Astrocyte (in vitro differentiated cells and primary cell): ENCODE data around the gene DCAF15. TPM values are rescaled to one million over a fixed set of nuclear protein-coding genes. Genes with fewer than 3 reads are reported as not detected.

ENCODE experiments used
- DNase-seq: peaks from one replicate; pipeline ENCODE4 v3.0.0-alpha.2; 2010; ENCODE audit warnings: low read depth
- FAIRE-seq: peaks from 2 replicates; lab custom pipeline; 2011; peaks lifted over from hg19 to GRCh38; lab: Jason Lieb, UNC
- H2AFZ ChIP-seq: 2 replicates; pipeline ENCODE4 v1.6.0; 2012; ENCODE audit warnings: low read depth, low read length, inconsistent platforms
- H3K27ac ChIP-seq: 2 replicates; pipeline ENCODE4 v1.5.1; 2011; ENCODE audit warnings: low read depth, low read length, inconsistent platforms
- H3K27me3 ChIP-seq: 2 replicates; pipeline ENCODE4 v1.6.0; 2011; ENCODE audit warnings: low read length, inconsistent platforms; ENCODE audit not compliant: insufficient read depth
- H3K36me3 ChIP-seq: 2 replicates; pipeline ENCODE4 v1.5.1; 2011; ENCODE audit warnings: low read length, inconsistent platforms; ENCODE audit not compliant: insufficient read depth
- H3K4me1 ChIP-seq: 2 replicates; pipeline ENCODE4 v1.5.1; 2011; ENCODE audit warnings: low read length, inconsistent platforms; ENCODE audit not compliant: insufficient read depth
- H3K4me2 ChIP-seq: 2 replicates; pipeline ENCODE4 v1.6.0; 2012; ENCODE audit warnings: low read length, inconsistent platforms
- H3K4me3 ChIP-seq: 2 replicates; pipeline ENCODE4 v1.5.1; 2011; ENCODE audit warnings: low read depth, mild to moderate bottlenecking, low read length, inconsistent platforms; ENCODE audit not compliant: insufficient read depth
- H3K79me2 ChIP-seq: 2 replicates; pipeline ENCODE4 v1.6.0; 2012; ENCODE audit warnings: mild to moderate bottlenecking, low read length, inconsistent platforms; ENCODE audit not compliant: insufficient read depth
- H3K9ac ChIP-seq: 2 replicates; pipeline ENCODE4 v1.6.0; 2012; ENCODE audit warnings: mild to moderate bottlenecking, low read length, inconsistent platforms
- H3K9me3 ChIP-seq: 2 replicates; pipeline ENCODE4 v1.5.1; 2012; ENCODE audit warnings: low read depth, mild to moderate bottlenecking, low read length, inconsistent platforms; ENCODE audit not compliant: insufficient read depth
- H4K20me1 ChIP-seq: 2 replicates; pipeline ENCODE4 v1.6.0; 2012; ENCODE audit warnings: low read length, inconsistent platforms; ENCODE audit not compliant: insufficient read depth
- H3K27ac Mint-ChIP-seq: one replicate; pipeline ENCODE4 v1.8.0; 2021; ENCODE audit warnings: mild to moderate bottlenecking, mixed read lengths; ENCODE audit not compliant: unreplicated experiment
- H3K27me3 Mint-ChIP-seq: one replicate; pipeline ENCODE4 v1.8.0; 2021; ENCODE audit warnings: low read depth, mixed read lengths; ENCODE audit not compliant: unreplicated experiment
- H3K36me3 Mint-ChIP-seq: one replicate; pipeline ENCODE4 v1.8.0; 2021; ENCODE audit warnings: low read depth, mixed read lengths; ENCODE audit not compliant: unreplicated experiment
- H3K4me1 Mint-ChIP-seq: one replicate; pipeline ENCODE4 v1.8.0; 2021; ENCODE audit warnings: low read depth, mixed read lengths; ENCODE audit not compliant: unreplicated experiment
- H3K4me3 Mint-ChIP-seq: one replicate; pipeline ENCODE4 v1.8.0; 2021; ENCODE audit warnings: mild to moderate bottlenecking, moderate library complexity, mixed read lengths; ENCODE audit not compliant: unreplicated experiment
- H3K9me3 Mint-ChIP-seq: one replicate; pipeline ENCODE4 v1.8.0; 2021; ENCODE audit warnings: mild to moderate bottlenecking, mixed read lengths; ENCODE audit not compliant: unreplicated experiment
- EZH2 ChIP-seq: IDR thresholded peaks from 2 replicates; pipeline ENCODE4 v1.6.1; 2012; ENCODE audit warnings: mild to moderate bottlenecking, low read length, inconsistent platforms; ENCODE audit not compliant: insufficient read depth
- total RNA-seq: library from RNA; stranded (reverse); gene quantifications from 2 replicates; pipeline ENCODE4 v1.2.1, GENCODE V29; 2021
- TF ChIP-seq, protein P1 (sequence below): IDR thresholded peaks from 2 replicates; pipeline ENCODE4 v1.5.1; 2011; ENCODE audit warnings: low read depth, mild to moderate bottlenecking, inconsistent platforms, low read length, moderate library complexity; ENCODE audit not compliant: insufficient read depth

The DCAF15 gene
- total RNA-seq, 1 donor from 2014 or later: 32.2 TPM

DNA sequence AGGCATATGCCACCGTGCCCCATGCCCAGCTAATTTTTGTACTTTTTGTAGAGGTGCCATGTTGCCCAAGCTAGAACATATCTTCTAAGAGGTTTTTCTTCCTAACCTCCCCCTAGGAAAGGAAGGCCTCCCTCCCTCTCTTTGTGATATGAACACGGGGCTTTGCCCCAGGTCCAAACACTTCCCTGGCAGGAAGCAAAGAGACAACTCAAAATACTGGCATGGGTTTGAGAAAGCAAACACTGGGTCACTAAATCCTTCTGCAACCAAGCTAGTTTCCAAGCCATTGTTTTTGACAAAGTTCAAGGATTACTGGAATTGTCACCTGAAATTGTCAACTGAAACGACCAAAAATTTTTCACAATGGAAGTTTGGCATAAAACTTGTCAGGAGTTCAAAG, 37.5 kb upstream of the DCAF15 start:
- FAIRE-seq (no peak), DNase-seq (no peak)
- H3K4me3 ChIP-seq: no peak overlapping the region
- H3K27me3 ChIP-seq: no peaks in the 10 kb centered on the region
- H3K9me3 ChIP-seq: no peaks in the 10 kb centered on the region
- H3K9me3 Mint-ChIP-seq: no peaks in the 10 kb centered on the region
- no peak overlapping the region for H3K27ac ChIP-seq
- H2AFZ ChIP-seq: no peak overlapping the region
- H3K36me3 Mint-ChIP-seq: peaks cover 17% of the 10 kb centered on the region
- H3K4me3 Mint-ChIP-seq: no peak overlapping the region
- H3K36me3 ChIP-seq: no peaks in the 10 kb centered on the region
- H3K27ac Mint-ChIP-seq: no peak overlapping the region
- H3K79me2 ChIP-seq: no peaks in the 10 kb centered on the region
- no peak overlapping the region for H3K4me2 ChIP-seq
- no peaks in the 10 kb centered on the region for H3K4me1 ChIP-seq
- no peaks in the 10 kb centered on the region for H4K20me1 ChIP-seq
- no peak for TF ChIP-seq EZH2
- TF ChIP-seq, protein P1, sequence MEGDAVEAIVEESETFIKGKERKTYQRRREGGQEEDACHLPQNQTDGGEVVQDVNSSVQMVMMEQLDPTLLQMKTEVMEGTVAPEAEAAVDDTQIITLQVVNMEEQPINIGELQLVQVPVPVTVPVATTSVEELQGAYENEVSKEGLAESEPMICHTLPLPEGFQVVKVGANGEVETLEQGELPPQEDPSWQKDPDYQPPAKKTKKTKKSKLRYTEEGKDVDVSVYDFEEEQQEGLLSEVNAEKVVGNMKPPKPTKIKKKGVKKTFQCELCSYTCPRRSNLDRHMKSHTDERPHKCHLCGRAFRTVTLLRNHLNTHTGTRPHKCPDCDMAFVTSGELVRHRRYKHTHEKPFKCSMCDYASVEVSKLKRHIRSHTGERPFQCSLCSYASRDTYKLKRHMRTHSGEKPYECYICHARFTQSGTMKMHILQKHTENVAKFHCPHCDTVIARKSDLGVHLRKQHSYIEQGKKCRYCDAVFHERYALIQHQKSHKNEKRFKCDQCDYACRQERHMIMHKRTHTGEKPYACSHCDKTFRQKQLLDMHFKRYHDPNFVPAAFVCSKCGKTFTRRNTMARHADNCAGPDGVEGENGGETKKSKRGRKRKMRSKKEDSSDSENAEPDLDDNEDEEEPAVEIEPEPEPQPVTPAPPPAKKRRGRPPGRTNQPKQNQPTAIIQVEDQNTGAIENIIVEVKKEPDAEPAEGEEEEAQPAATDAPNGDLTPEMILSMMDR: no peak
- no peaks in the 10 kb centered on the region for H3K27me3 Mint-ChIP-seq
- no peak overlapping the region for H3K9ac ChIP-seq
- no peaks in the 10 kb centered on the region for H3K4me1 Mint-ChIP-seq

- peaks cover 7% of the 10 kb centered on the region for H3K9me3 ChIP-seq
- H3K4me3 ChIP-seq: no peak overlapping the region
- Mint-ChIP-seq H3K27me3 (no peaks in the 10 kb centered on the region), H3K4me3 (no peak overlapping the region), H3K9me3 (no peaks in the 10 kb centered on the region), H3K36me3 (peaks cover 33% of the 10 kb centered on the region), H3K27ac (no peak overlapping the region), H3K4me1 (no peaks in the 10 kb centered on the region)
- H3K27me3 ChIP-seq: no peaks in the 10 kb centered on the region
- DNase-seq (no peak), FAIRE-seq (no peak)
- H3K36me3 ChIP-seq: no peaks in the 10 kb centered on the region
- no peak overlapping the region for H3K9ac ChIP-seq
- no peak overlapping the region for H2AFZ ChIP-seq
- H3K79me2 ChIP-seq: no peaks in the 10 kb centered on the region
- H4K20me1 ChIP-seq: no peaks in the 10 kb centered on the region
- TF ChIP-seq, protein P1: no peak
- no peak for TF ChIP-seq EZH2
- H3K4me1 ChIP-seq: no peaks in the 10 kb centered on the region
- H3K27ac ChIP-seq: no peak overlapping the region
- no peak overlapping the region for H3K4me2 ChIP-seq
Measured at GRCh38 chr19:13917888-13918406, 34.4 kb upstream of the DCAF15 start.

- Histone ChIP-seq H3K27me3 (no peaks in the 10 kb centered on the region), H4K20me1 (no peaks in the 10 kb centered on the region), H3K4me1 (no peaks in the 10 kb centered on the region), H3K4me2 (no peak overlapping the region), H3K36me3 (no peaks in the 10 kb centered on the region), H3K9ac (no peak overlapping the region), H3K27ac (no peak overlapping the region), H3K79me2 (no peaks in the 10 kb centered on the region), H3K4me3 (no peak overlapping the region), H3K9me3 (peaks cover 7% of the 10 kb centered on the region), H2AFZ (no peak overlapping the region)
- TF ChIP-seq EZH2: no peak
- TF ChIP-seq, protein P1: no peak
- Mint-ChIP-seq H3K4me3 (no peak overlapping the region), H3K4me1 (no peaks in the 10 kb centered on the region), H3K27me3 (no peaks in the 10 kb centered on the region), H3K27ac (no peak overlapping the region), H3K9me3 (no peaks in the 10 kb centered on the region), H3K36me3 (peaks cover 38% of the 10 kb centered on the region)
- no peak for FAIRE-seq
- no peak for DNase-seq
Measured at GRCh38 chr19:13918726-13919411, 33.4 kb upstream of the DCAF15 start.
